Hypothalamus (tissue), 51 donors: ENCODE measurements around the gene CERCAM.
A peak's percentile ranks its signal among the peaks of the same experiment; 100 is the strongest.

Source experiments
- DNase-seq, 51 donors: peaks; one replicate each; lab custom pipeline; 2025; lab: John Stamatoyannopoulos, UW

The CERCAM gene

GRCh38 chr9:128420651-128421481 is at the start of gene CERCAM:
TSS of gene CERCAM (plus strand) at chr9:128420857. CDS start at chr9:128420878, 21 bp downstream.
- DNase-seq: peak in 32 of 51 donors; percentile 19 to 78 (median 51)

GRCh38 chr9:128371630-128372117 is 49.0 kb upstream of the CERCAM start:
- no peak for DNase-seq

- peak in 25 of 51 donors; percentile 21 to 74 (median 48) for DNase-seq
Observed at GRCh38 chr9:128372188-128372641, 48.4 kb upstream of the CERCAM start.

GRCh38 chr9:128372784-128373183 is 47.9 kb upstream of the CERCAM start:
- DNase-seq: no peak

- peak in 41 of 51 donors; percentile 38 to 95 (median 80) for DNase-seq
Observed at GRCh38 chr9:128374221-128374675, 46.4 kb upstream of the CERCAM start.

GRCh38 chr9:128375865-128376264 is 44.8 kb upstream of the CERCAM start:
- no peak for DNase-seq

GRCh38 chr9:128382261-128382660 is 38.4 kb upstream of the CERCAM start:
- DNase-seq: peak in 33 of 51 donors; percentile 19 to 80 (median 56)

- peak in 29 of 51 donors; percentile 23 to 87 (median 61) for DNase-seq
Observed at GRCh38 chr9:128383007-128383753, 37.5 kb upstream of the CERCAM start.

GRCh38 chr9:128383791-128384190 is 36.9 kb upstream of the CERCAM start:
- DNase-seq: peak in 33 of 51 donors; percentile 21 to 79 (median 49)

GRCh38 chr9:128384801-128385495 is 35.7 kb upstream of the CERCAM start:
- DNase-seq: no peak

- no peak for DNase-seq
Observed at GRCh38 chr9:128385496-128386460, 34.9 kb upstream of the CERCAM start.

GRCh38 chr9:128388150-128388549 is 32.5 kb upstream of the CERCAM start:
- no peak for DNase-seq

- peak in 14 of 51 donors; percentile 16 to 53 (median 38) for DNase-seq
Observed at GRCh38 chr9:128389395-128390149, 31.1 kb upstream of the CERCAM start.

- peak in 5 of 51 donors; percentile 21 to 79 (median 55) for DNase-seq
Observed at GRCh38 chr9:128390150-128390812, 30.4 kb upstream of the CERCAM start.

GRCh38 chr9:128390813-128391711 is 29.6 kb upstream of the CERCAM start:
- peak in 26 of 51 donors; percentile 28 to 79 (median 58) for DNase-seq

- no peak for DNase-seq
Observed at GRCh38 chr9:128391956-128392301, 28.7 kb upstream of the CERCAM start.
